Lower leg skin (tissue), 3 donors: ENCODE results near the gene ZDHHC4.

ENCODE experiments used
- CTCF ChIP-seq, 3 donors: fragments of 450-650 bp; IDR thresholded peaks; one replicate each; pipeline ENCODE4 v1.5.1; 2016; ENCODE audit warnings: antibody characterized with exemption in 3 of 3, mild to moderate bottlenecking in 3 of 3, moderate library complexity in 2 of 3
- POLR2A ChIP-seq, 2 donors: fragments of 450-650 bp; IDR thresholded peaks; one replicate each; pipeline ENCODE4 v1.6.1; 2016 to 2017; ENCODE audit warnings: antibody characterized with exemption in 2 of 2, mild to moderate bottlenecking in 1 of 2, moderate library complexity in 1 of 2

- no peak for TF ChIP-seq POLR2A (IDR thresholded peaks at IDR 0.05)
- no peak for TF ChIP-seq CTCF (IDR thresholded peaks at IDR 0.05)
Measured at GRCh38 chr7:6624246-6624611, 47.0 kb downstream of the ZDHHC4 start.
